HepG2 (cell line): Measurements from ENCODE around the gene TOX2. TPM values are rescaled to one million over a fixed set of nuclear protein-coding genes. Genes with fewer than 3 reads are reported as not detected.

Experiments
- ATAC-seq: fragments of 200-7000 bp; cut with Tn5 transposase; 3 replicates; pipeline ENCODE4 v1.9.1; 2020; ENCODE audit warnings: mild to moderate bottlenecking, moderate library complexity
- BruUV-seq: library from RNA; stranded (reverse); fragments of 400-500 nt; replicated peaks from 2 replicates; lab custom pipeline; 2021; lab: Mats Ljungman, UMichigan
- CTCF ChIA-PET: fragments of 300-600 bp; formaldehyde crosslinking; extraction: SDS; loops from one replicate; lab custom pipeline; 2021; ENCODE audit warnings: low total read pairs, inconsistent platforms, low intra/inter-chr PET ratio; lab: Yijun Ruan, JAX
- POLR2A ChIA-PET: fragments of 350-600 bp; sonication (Branson Sonifier 250); formaldehyde crosslinking; loops from one replicate; lab custom pipeline; 2020; ENCODE audit warnings: antibody characterized with exemption, inconsistent platforms; lab: Yijun Ruan, JAX
- DNase-seq: peaks from one replicate; pipeline ENCODE4 v3.0.0-alpha.2; 2015; ENCODE audit warnings: low spot score
- FAIRE-seq: peaks from 3 replicates; lab custom pipeline; 2011; peaks lifted over from hg19 to GRCh38; lab: Jason Lieb, UNC
- H2AFZ ChIP-seq: one replicate; pipeline ENCODE4 v1.6.1; 2011; ENCODE audit warnings: low read length, inconsistent platforms
- H3K27ac ChIP-seq: fragments of 300-600 bp; 3 replicates; pipeline ENCODE4 v1.8.0; 2011; ENCODE audit warnings: mixed run types, mild to moderate bottlenecking, mixed read lengths, low read length, inconsistent platforms; ENCODE audit not compliant: insufficient read depth; ENCODE audit errors: extremely low read length
- H3K27me3 ChIP-seq, 2 experiments: fragments of 200-600 bp in 1 of 2; 2 replicates in 1 of 2; 3 replicates in 1 of 2; pipeline versions ENCODE4 v1.6.0 to v1.8.0; 2011; ENCODE audit warnings: low read length in 2 of 2, mild to moderate bottlenecking in 2 of 2, moderate library complexity in 2 of 2, inconsistent platforms in 1 of 2; ENCODE audit not compliant: insufficient read depth in 2 of 2, control insufficient read depth in 1 of 2
- H3K36me3 ChIP-seq, 2 experiments: fragments of 200-600 bp in 1 of 2; replicated peaks in 1 of 2; 2 replicates in 1 of 2; 3 replicates in 1 of 2; pipeline versions ENCODE4 v1.5.1 to v1.8.0; 2011; ENCODE audit warnings: low read length in 2 of 2, inconsistent platforms in 1 of 2; ENCODE audit not compliant: insufficient read depth in 2 of 2, control insufficient read depth in 1 of 2
- H3K4me1 ChIP-seq: 2 replicates; pipeline ENCODE4 v1.5.1; 2012; ENCODE audit warnings: low read length, inconsistent platforms; ENCODE audit not compliant: insufficient read depth
- H3K4me2 ChIP-seq: 2 replicates; pipeline ENCODE4 v1.6.0; 2011; ENCODE audit warnings: low read depth, low read length, inconsistent platforms
- H3K4me3 ChIP-seq, 3 experiments: fragments of 200-600 bp in 1 of 3; sonication (generic), shearing (Covaris generic) in 1 of 3; replicated peaks in 1 of 3; 2 replicates each; pipeline ENCODE4 v1.5.1; 2011 to 2016; ENCODE audit warnings: low read length in 3 of 3, inconsistent platforms in 2 of 3, low read depth in 2 of 3, mild to moderate bottlenecking in 2 of 3, control low read depth in 1 of 3, mixed read lengths in 1 of 3; ENCODE audit not compliant: insufficient read depth in 1 of 3
- H3K79me2 ChIP-seq: one replicate; pipeline ENCODE4 v1.6.1; 2011; ENCODE audit warnings: low read length, inconsistent platforms; ENCODE audit not compliant: insufficient read depth
- H3K9ac ChIP-seq: 2 replicates; pipeline ENCODE4 v1.6.0; 2011; ENCODE audit warnings: mild to moderate bottlenecking, low read depth, low read length, inconsistent platforms; ENCODE audit not compliant: insufficient read depth
- H3K9me3 ChIP-seq: 2 replicates; pipeline ENCODE4 v1.5.1; 2012; ENCODE audit warnings: mild to moderate bottlenecking, low read length
- H4K20me1 ChIP-seq: 2 replicates; pipeline ENCODE4 v1.6.0; 2011; ENCODE audit warnings: inconsistent platforms, mild to moderate bottlenecking, low read length, moderate library complexity; ENCODE audit not compliant: insufficient read depth
- E2F5 ChIP-seq: sonication (generic); formaldehyde crosslinking; conservative IDR thresholded peaks from 2 replicates; pipeline ENCODE4 v1.4.0; 2020; ENCODE audit warnings: missing genetic modification reagents
- GABPB1 ChIP-seq: IDR thresholded peaks from 2 replicates; pipeline ENCODE4 v1.6.1; 2016; ENCODE audit warnings: mild to moderate bottlenecking, missing genetic modification reagents, moderate library complexity, missing compliant biosample characterization
- HOXA5 ChIP-seq: sonication (generic); formaldehyde crosslinking; IDR thresholded peaks from 2 replicates; pipeline ENCODE4 v1.4.0; 2020; ENCODE audit warnings: missing genetic modification reagents
- MZF1 ChIP-seq: sonication (generic); formaldehyde crosslinking; IDR thresholded peaks from 2 replicates; pipeline ENCODE4 v1.8.1; 2023; ENCODE audit warnings: mild to moderate bottlenecking, missing genetic modification reagents, borderline replicate concordance
- NR1H2 ChIP-seq: sonication (generic); formaldehyde crosslinking; IDR thresholded peaks from 2 replicates; pipeline ENCODE4 v1.8.1; 2022; ENCODE audit warnings: low read depth, missing genetic modification reagents, borderline replicate concordance
- PHF21A ChIP-seq: sonication (generic); formaldehyde crosslinking; IDR thresholded peaks from 2 replicates; pipeline ENCODE4 v1.5.0; 2020; ENCODE audit warnings: mild to moderate bottlenecking, missing genetic modification reagents
- PPARG ChIP-seq: conservative IDR thresholded peaks from 2 replicates; pipeline ENCODE4 v1.6.1; 2016; ENCODE audit warnings: missing biosample characterization, missing genetic modification reagents
- SAP130 ChIP-seq: IDR thresholded peaks from 2 replicates; pipeline ENCODE4 v1.6.1; 2016; ENCODE audit warnings: low read depth
- ZNF251 ChIP-seq: sonication (generic); formaldehyde crosslinking; IDR thresholded peaks from 2 replicates; pipeline ENCODE4 v1.9.0; 2021; ENCODE audit warnings: mild to moderate bottlenecking, missing genetic modification reagents
- ZNF367 ChIP-seq: sonication (generic); formaldehyde crosslinking; IDR thresholded peaks from 2 replicates; pipeline ENCODE4 v1.4.0; 2020; ENCODE audit warnings: missing genetic modification reagents, borderline replicate concordance
- ZNF558 ChIP-seq: sonication (generic); formaldehyde crosslinking; IDR thresholded peaks from 2 replicates; pipeline ENCODE4 v1.9.0; 2022; ENCODE audit warnings: mild to moderate bottlenecking, missing genetic modification reagents, borderline replicate concordance
- ZNF609 ChIP-seq: sonication (generic); formaldehyde crosslinking; IDR thresholded peaks from 2 replicates; pipeline ENCODE4 v1.4.0; 2020; ENCODE audit warnings: mild to moderate bottlenecking, missing genetic modification reagents, borderline replicate concordance
- ZNF788 ChIP-seq: sonication (generic); formaldehyde crosslinking; IDR thresholded peaks from 2 replicates; pipeline ENCODE4 v1.5.0; 2020; ENCODE audit warnings: mild to moderate bottlenecking, missing genetic modification reagents, borderline replicate concordance
- ZNF839 ChIP-seq: sonication (generic); formaldehyde crosslinking; IDR thresholded peaks from 2 replicates; pipeline ENCODE4 v1.4.0; 2020; ENCODE audit warnings: missing genetic modification reagents, mild to moderate bottlenecking, borderline replicate concordance
- WGBS: methylation state at CpG from one replicate; pipeline ENCODE4 v1.1.6; 2017; ENCODE audit warnings: low lambda C conversion rate; 5-methylcytosine and 5-hydroxymethylcytosine counted together
- in situ Hi-C: cut with HindIII; loops from 2 replicates; pipeline ENCODE4 v1.10.0; 2017; ENCODE audit warnings: low pct_unique_long_range_greater_than_20kb; ENCODE audit not compliant: extremely low pct_ligation_motif_present
- intact Hi-C: fragments of 100-400 bp; cut with micrococcal nuclease; formaldehyde crosslinking; loops from one replicate; pipeline ENCODE4 v1.10.0; 2022; ENCODE audit not compliant: unreplicated experiment
- polyA plus RNA-seq, 8 experiments: library from polyadenylated mRNA; depleted of rRNA in 3 of 8; stranded (reverse) in 7 of 8; unstranded in 1 of 8; fragments of >200 nt; fragmentation: Illumina TruSeq in 4 of 8; extraction: Trizol in 4 of 8; gene quantifications; 2 replicates each; pipeline versions ENCODE4 v1.2.1 to v1.2.3, GENCODE V29; 2011 to 2016; ENCODE audit warnings: low read depth in 4 of 8, missing spikeins in 1 of 8, mixed read lengths in 1 of 8; ENCODE audit not compliant: insufficient read depth in 1 of 8
- total RNA-seq, 5 experiments: library from RNA; depleted of rRNA; stranded (reverse); fragments of >200 nt; fragmentation: Illumina TruSeq; extraction: Trizol; gene quantifications; 2 replicates each; pipeline ENCODE4 v1.2.3, GENCODE V29; 2016; ENCODE audit warnings: low read depth in 1 of 5

Gene TOX2
- total and polyA plus RNA-seq, 2 of the 13 experiments (the other 11 are each of a cell fraction or from before 2014, with no cell fraction given): not detected

DNA sequence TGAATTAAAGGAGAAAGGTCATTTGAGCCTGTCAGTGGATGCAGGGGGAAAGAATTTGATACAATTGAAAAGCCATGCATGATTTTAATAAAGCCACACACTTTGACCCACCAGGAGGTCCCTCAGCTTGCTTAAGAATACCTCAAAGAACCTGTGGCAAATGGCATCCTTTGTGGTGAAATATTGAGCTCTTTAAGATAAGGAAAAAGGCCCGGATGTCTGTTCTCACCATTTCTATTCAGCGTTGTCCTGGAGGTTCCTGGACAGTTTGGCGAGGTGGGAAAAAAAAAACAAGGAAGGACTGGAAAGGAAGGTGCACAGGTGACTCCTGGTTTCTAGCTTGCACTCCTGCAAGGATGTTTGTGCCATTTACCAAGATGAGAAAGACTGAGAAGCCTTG is 91.0 kb downstream of the TOX2 start:
- DNase-seq (no peak), FAIRE-seq (no peak), ATAC-seq (no peak)
- no TSS peak for BruUV-seq
- Histone ChIP-seq H3K9ac (no peak overlapping the region), H3K36me3 (no peaks in the 10 kb centered on the region), H3K9me3 (no peaks in the 10 kb centered on the region), H3K4me3 (no peak overlapping the region), H3K27ac (no peak overlapping the region), H3K4me2 (no peak overlapping the region), H4K20me1 (no peaks in the 10 kb centered on the region), H3K79me2 (no peaks in the 10 kb centered on the region), H3K27me3 (peaks cover 2 to 5% of the 10 kb centered on the region in 2 experiments; a peak in 3 of 5 replicates), H2AFZ (no peak overlapping the region), H3K4me1 (no peaks in the 10 kb centered on the region)
- in situ Hi-C loops (no loop called here), intact Hi-C loops (no loop called here)
- ChIA-PET POLR2A (no interaction called here), CTCF (no interaction called here)
- under 1% methylated on average over 3 of the region's 3 CpGs for WGBS
- no peak for TF ChIP-seq SAP130 (CRISPR knock-in tag)
- no peak for TF ChIP-seq PPARG
- no peak for TF ChIP-seq GABPB1 (CRISPR knock-in tag)
- no peak for TF ChIP-seq E2F5 (CRISPR knock-in tag)
- no peak for TF ChIP-seq ZNF367 (CRISPR knock-in tag)

GRCh38 chr20:44006126-44006525 is 91.5 kb downstream of the TOX2 start:
- CTCF ChIA-PET: no interaction called here
- no peak for DNase-seq

More at GRCh38 chr20:44006126-44006525, 91.5 kb downstream of the TOX2 start:
- H3K4me2 ChIP-seq: no peak overlapping the region
- H3K4me1 ChIP-seq: no peaks in the 10 kb centered on the region
- no peak overlapping the region for H2AFZ ChIP-seq
- H4K20me1 ChIP-seq: no peaks in the 10 kb centered on the region
- TF ChIP-seq HOXA5 (CRISPR knock-in tag) (no peak), ZNF558 (CRISPR knock-in tag) (no peak), NR1H2 (0 out of 2 replicates have a peak, but pooled peaks have one; percentile 36), PHF21A (CRISPR knock-in tag) (no peak), ZNF609 (CRISPR knock-in tag) (no peak), ZNF839 (CRISPR knock-in tag) (no peak), ZNF251 (CRISPR knock-in tag) (no peak), MZF1 (CRISPR knock-in tag) (no peak), ZNF788 (CRISPR knock-in tag) (no peak)
- FAIRE-seq: no peak
- H3K79me2 ChIP-seq: no peaks in the 10 kb centered on the region
- intact Hi-C loops (no loop called here), in situ Hi-C loops (no loop called here)
- H3K9ac ChIP-seq: no peak overlapping the region
- WGBS: 22% methylated on average over 6 of the region's 6 CpGs
- H3K36me3 ChIP-seq: no peaks in the 10 kb centered on the region
- no peak overlapping the region for H3K4me3 ChIP-seq
- POLR2A ChIA-PET: no interaction called here
- no peak for ATAC-seq
- H3K27me3 ChIP-seq: peaks cover 2 to 8% of the 10 kb centered on the region in 2 experiments; a peak in 3 of 5 replicates
- H3K27ac ChIP-seq: no peak overlapping the region
- no TSS peak for BruUV-seq
- no peaks in the 10 kb centered on the region for H3K9me3 ChIP-seq
